Endothelial cell of umbilical vein (primary cell): ENCODE data around the gene MAU2. TPM values are rescaled to one million over a fixed set of nuclear protein-coding genes. Genes with fewer than 3 reads are reported as not detected.

Experiments used
- BruUV-seq: library from RNA; stranded (reverse); fragments of 400-500 nt; replicated peaks from 2 replicates; lab custom pipeline; 2021; lab: Mats Ljungman, UMichigan
- CTCF ChIA-PET: fragments of 300-600, 350-600 bp; sonication (Branson Sonifier 250); formaldehyde crosslinking; loops from one replicate; lab custom pipeline; 2021; ENCODE audit warnings: antibody characterized with exemption, inconsistent platforms; lab: Charles Lee
- POLR2A ChIA-PET: fragments of 300-600, 350-600 bp; sonication (Branson Sonifier 250); formaldehyde crosslinking; loops from one replicate; lab custom pipeline; 2021; ENCODE audit warnings: antibody characterized with exemption, inconsistent platforms; lab: Charles Lee
- DNase-seq: peaks from one replicate; pipeline ENCODE4 v3.0.0-alpha.2; 2011; ENCODE audit warnings: low read depth, low spot score
- FAIRE-seq: peaks from 2 replicates; lab custom pipeline; 2011; peaks lifted over from hg19 to GRCh38; lab: Jason Lieb, UNC
- H2AFZ ChIP-seq: 2 replicates; pipeline ENCODE4 v1.6.0; 2012; ENCODE audit warnings: low read depth, low read length, control low read depth, inconsistent platforms
- H3K27ac ChIP-seq: 2 replicates; pipeline ENCODE4 v1.5.1; 2011; ENCODE audit warnings: low read depth, mild to moderate bottlenecking, control low read depth, low read length, moderate library complexity; ENCODE audit not compliant: insufficient read depth
- H3K27me3 ChIP-seq, 2 experiments: 2 replicates each; pipeline versions ENCODE4 v1.6.0 to v1.6.1; 2011; ENCODE audit warnings: low read length in 2 of 2, mixed read lengths in 1 of 2; ENCODE audit not compliant: control insufficient read depth in 2 of 2, insufficient read depth in 2 of 2
- H3K36me3 ChIP-seq, 2 experiments: 2 replicates in 1 of 2; 3 replicates in 1 of 2; pipeline ENCODE4 v1.5.1; 2011; ENCODE audit warnings: low read length in 2 of 2, mild to moderate bottlenecking in 1 of 2, moderate library complexity in 1 of 2; ENCODE audit not compliant: control insufficient read depth in 2 of 2, insufficient read depth in 2 of 2; ENCODE audit errors: extremely low read depth in 1 of 2
- H3K4me1 ChIP-seq: 3 replicates; pipeline ENCODE4 v1.5.1; 2011; ENCODE audit warnings: mild to moderate bottlenecking, low read length; ENCODE audit not compliant: control insufficient read depth, insufficient read depth; ENCODE audit errors: extremely low read depth
- H3K4me2 ChIP-seq: 2 replicates; pipeline ENCODE4 v1.6.1; 2011; ENCODE audit warnings: low read length, control low read depth, mixed read lengths; ENCODE audit not compliant: insufficient read depth
- H3K4me3 ChIP-seq, 3 experiments: fragments of 200-600 bp in 1 of 3; sonication (generic), shearing (Covaris generic) in 1 of 3; replicated peaks in 1 of 3; 2 replicates each; pipeline ENCODE4 v1.5.1; 2011 to 2016; ENCODE audit warnings: control low read depth in 3 of 3, low read length in 3 of 3, mild to moderate bottlenecking in 2 of 3, inconsistent platforms in 1 of 3, low read depth in 1 of 3, moderate library complexity in 1 of 3; ENCODE audit not compliant: insufficient read depth in 1 of 3
- H3K79me2 ChIP-seq: 2 replicates; pipeline ENCODE4 v1.6.0; 2012; ENCODE audit warnings: low read length, inconsistent platforms; ENCODE audit not compliant: control insufficient read depth, insufficient read depth
- H3K9ac ChIP-seq: replicated peaks from 2 replicates; pipeline ENCODE3; 2011; ENCODE audit warnings: low read length, control low read depth; ENCODE audit not compliant: insufficient read depth; ENCODE audit errors: extremely low read depth
- H3K9me1 ChIP-seq: replicated peaks from 3 replicates; pipeline ENCODE4 v1.6.0; 2011; ENCODE audit warnings: mild to moderate bottlenecking, low read length; ENCODE audit not compliant: control insufficient read depth, insufficient read depth; ENCODE audit errors: extremely low read depth
- H3K9me3 ChIP-seq: replicated peaks from 2 replicates; pipeline ENCODE4 v1.5.1; 2012; ENCODE audit warnings: low read length, inconsistent platforms; ENCODE audit not compliant: control insufficient read depth, insufficient read depth
- H4K20me1 ChIP-seq: replicated peaks from 2 replicates; pipeline ENCODE3; 2011; ENCODE audit warnings: mild to moderate bottlenecking, low read length; ENCODE audit not compliant: control insufficient read depth, insufficient read depth; ENCODE audit errors: extremely low read depth
- EZH2 ChIP-seq: IDR thresholded peaks from 2 replicates; pipeline ENCODE4 v1.6.1; 2012; ENCODE audit warnings: borderline replicate concordance, low read depth, mild to moderate bottlenecking, moderate library complexity, low read length, inconsistent platforms; ENCODE audit not compliant: severe bottlenecking
- FOS ChIP-seq: IDR thresholded peaks from 2 replicates; pipeline ENCODE4 v1.6.1; 2011; ENCODE audit warnings: mild to moderate bottlenecking, low read length, moderate library complexity, borderline replicate concordance; ENCODE audit not compliant: insufficient read depth
- GATA2 ChIP-seq: IDR thresholded peaks from 2 replicates; pipeline ENCODE4 v1.7.0; 2011; ENCODE audit warnings: low read depth, mild to moderate bottlenecking, moderate library complexity, mixed read lengths, low read length; ENCODE audit not compliant: insufficient read length, insufficient read depth
- JUN ChIP-seq: IDR thresholded peaks from 2 replicates; pipeline ENCODE4 v1.6.1; 2011; ENCODE audit warnings: borderline replicate concordance, low read depth; ENCODE audit not compliant: insufficient read length, insufficient read depth
- MYC ChIP-seq: IDR thresholded peaks from one replicate; pipeline ENCODE4 v1.6.1; 2011; ENCODE audit warnings: mild to moderate bottlenecking, low read depth, low read length
- POLR2A ChIP-seq: IDR thresholded peaks from 2 replicates; pipeline ENCODE4 v1.6.1; 2012; ENCODE audit warnings: low read depth, mild to moderate bottlenecking, control low read depth, low read length
- POLR2AphosphoS5 ChIP-seq: IDR thresholded peaks from 2 replicates; pipeline ENCODE4 v1.6.1; 2012; ENCODE audit warnings: low read depth, mild to moderate bottlenecking, control low read depth, low read length, moderate library complexity; ENCODE audit not compliant: insufficient read depth
- dilution Hi-C: fragments of 300-500 bp; cut with MboI; formaldehyde crosslinking; loops from one replicate; pipeline ENCODE4 v1.15.0; 2019; ENCODE audit warnings: low sequenced_read_pairs; ENCODE audit not compliant: extremely low pct_ligation_motif_present
- intact Hi-C: fragments of 100-400 bp; cut with micrococcal nuclease; formaldehyde crosslinking; loops from one replicate; pipeline ENCODE4 v1.10.0; 2022
- polyA plus RNA-seq, 4 experiments: library from polyadenylated mRNA; depleted of rRNA in 3 of 4; stranded (reverse) in 3 of 4; unstranded in 1 of 4; fragments of >200 nt; gene quantifications; 2 replicates each; pipeline versions ENCODE4 v1.2.1 to v1.2.3, GENCODE V29; 2011 to 2012; ENCODE audit warnings: missing spikeins in 1 of 4
- total RNA-seq: library from RNA; stranded (reverse); gene quantifications from 2 replicates; pipeline ENCODE4 v1.2.3, GENCODE V29; 2021
- TF ChIP-seq, protein P1 (sequence below): IDR thresholded peaks from 2 replicates; pipeline ENCODE4 v1.6.1; 2011; ENCODE audit not compliant: insufficient read depth, insufficient read length
- TF ChIP-seq, protein P2 (sequence below), 2 donors: IDR thresholded peaks; 1 replicate in 1 of 2; 2 replicates in 1 of 2; pipeline ENCODE4 v1.5.1; 2011; ENCODE audit warnings: low read length in 2 of 2, mild to moderate bottlenecking in 2 of 2, moderate library complexity in 2 of 2, control low read depth in 1 of 2, inconsistent platforms in 1 of 2, low read depth in 1 of 2; ENCODE audit not compliant: insufficient read depth in 1 of 2; ENCODE audit errors: extremely low read depth in 1 of 2

The MAU2 gene
- total and polyA plus RNA-seq, 2 donors (not counting 3 experiments of a cell fraction or from before 2014, with no cell fraction given): 36.9 to 70.0 TPM

DNA sequence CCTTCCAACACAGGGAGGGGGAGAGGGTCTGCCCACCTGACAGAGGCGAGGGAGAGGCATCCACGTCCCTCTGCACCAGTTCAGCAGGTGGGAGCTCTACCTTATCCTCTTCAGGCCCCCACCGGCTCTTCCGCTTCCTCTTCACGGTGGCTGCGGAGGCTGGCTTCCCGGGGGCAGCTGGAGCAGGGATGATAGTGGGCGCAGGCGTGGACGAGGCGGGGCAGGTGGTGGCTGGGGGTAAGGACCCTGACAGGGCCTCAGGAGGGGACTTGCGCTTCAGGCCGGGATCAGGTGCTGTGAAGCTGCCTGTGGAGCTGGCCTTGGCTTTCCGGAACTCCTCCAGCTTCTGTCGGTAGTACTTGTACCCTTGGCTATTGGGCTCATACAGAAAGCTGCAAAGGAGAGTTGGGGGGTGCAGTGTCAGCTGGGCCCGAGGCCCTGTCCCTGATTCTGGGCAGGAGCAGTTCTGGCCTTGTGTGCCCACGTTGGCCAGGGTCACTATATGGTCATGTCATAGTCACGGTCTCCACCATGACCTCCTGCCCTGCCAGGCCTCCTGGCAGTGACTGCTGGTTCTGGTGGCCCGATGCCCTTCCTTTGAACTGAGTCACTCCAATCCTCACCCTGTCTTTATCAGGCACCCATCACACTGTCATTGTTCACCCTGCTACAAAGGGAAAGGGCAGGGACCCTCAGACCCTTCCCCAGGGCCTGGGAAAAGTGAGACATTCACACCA is 23.5 kb upstream of the MAU2 start:
- POLR2A ChIA-PET: no interaction called here
- no peak for FAIRE-seq
- H3K4me3 ChIP-seq: no peak overlapping the region
- BruUV-seq: no TSS peak
- CTCF ChIA-PET: interaction anchor here (0.5 to 0.6 kb wide), 2 partner anchors 161 to 195 kb away, joined by 3 read pairs; no protein-coding TSS in a partner anchor
- H3K27me3 ChIP-seq: no peaks in the 10 kb centered on the region
- no peak overlapping the region for H3K27ac ChIP-seq
- intact Hi-C loops: no loop called here
- no peaks in the 10 kb centered on the region for H3K4me1 ChIP-seq
- TF ChIP-seq, protein P1, sequence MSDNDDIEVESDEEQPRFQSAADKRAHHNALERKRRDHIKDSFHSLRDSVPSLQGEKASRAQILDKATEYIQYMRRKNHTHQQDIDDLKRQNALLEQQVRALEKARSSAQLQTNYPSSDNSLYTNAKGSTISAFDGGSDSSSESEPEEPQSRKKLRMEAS: no peak
- TF ChIP-seq, protein P2, sequence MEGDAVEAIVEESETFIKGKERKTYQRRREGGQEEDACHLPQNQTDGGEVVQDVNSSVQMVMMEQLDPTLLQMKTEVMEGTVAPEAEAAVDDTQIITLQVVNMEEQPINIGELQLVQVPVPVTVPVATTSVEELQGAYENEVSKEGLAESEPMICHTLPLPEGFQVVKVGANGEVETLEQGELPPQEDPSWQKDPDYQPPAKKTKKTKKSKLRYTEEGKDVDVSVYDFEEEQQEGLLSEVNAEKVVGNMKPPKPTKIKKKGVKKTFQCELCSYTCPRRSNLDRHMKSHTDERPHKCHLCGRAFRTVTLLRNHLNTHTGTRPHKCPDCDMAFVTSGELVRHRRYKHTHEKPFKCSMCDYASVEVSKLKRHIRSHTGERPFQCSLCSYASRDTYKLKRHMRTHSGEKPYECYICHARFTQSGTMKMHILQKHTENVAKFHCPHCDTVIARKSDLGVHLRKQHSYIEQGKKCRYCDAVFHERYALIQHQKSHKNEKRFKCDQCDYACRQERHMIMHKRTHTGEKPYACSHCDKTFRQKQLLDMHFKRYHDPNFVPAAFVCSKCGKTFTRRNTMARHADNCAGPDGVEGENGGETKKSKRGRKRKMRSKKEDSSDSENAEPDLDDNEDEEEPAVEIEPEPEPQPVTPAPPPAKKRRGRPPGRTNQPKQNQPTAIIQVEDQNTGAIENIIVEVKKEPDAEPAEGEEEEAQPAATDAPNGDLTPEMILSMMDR (IDR thresholded peaks at IDR 0.05; ENCODE audit: extremely low read depth in 1 of 2, insufficient read depth in 1 of 2, low read depth in 1 of 2, low read length in 2 of 2): no peak
- TF ChIP-seq MYC: no peak
- no peak for TF ChIP-seq FOS
- no peak for TF ChIP-seq JUN
- TF ChIP-seq POLR2AphosphoS5: no peak
- no peak for TF ChIP-seq POLR2A
- TF ChIP-seq EZH2: no peak
- no peak for TF ChIP-seq GATA2
- no peak overlapping the region for H3K4me2 ChIP-seq
- H4K20me1 ChIP-seq: no peaks in the 10 kb centered on the region
- no peak overlapping the region for H3K9ac ChIP-seq
- no peaks in the 10 kb centered on the region for H3K9me3 ChIP-seq
- H3K79me2 ChIP-seq: no peaks in the 10 kb centered on the region
- H2AFZ ChIP-seq: no peak overlapping the region
- DNase-seq: no peak
- dilution Hi-C loops: no loop called here
- peaks cover 8 to 20% of the 10 kb centered on the region in 2 experiments for H3K36me3 ChIP-seq
- H3K9me1 ChIP-seq: no peaks in the 10 kb centered on the region
